Endothelial cell of umbilical vein (primary cell): ENCODE data around the gene SNAPC4. TPM values are rescaled to one million over a fixed set of nuclear protein-coding genes. Genes with fewer than 3 reads are reported as not detected.

Experiments
- BruUV-seq: library from RNA; stranded (reverse); fragments of 400-500 nt; replicated peaks from 2 replicates; lab custom pipeline; 2021; lab: Mats Ljungman, UMichigan
- CTCF ChIA-PET: fragments of 300-600, 350-600 bp; sonication (Branson Sonifier 250); formaldehyde crosslinking; loops from one replicate; lab custom pipeline; 2021; ENCODE audit warnings: antibody characterized with exemption, inconsistent platforms; lab: Charles Lee
- POLR2A ChIA-PET: fragments of 300-600, 350-600 bp; sonication (Branson Sonifier 250); formaldehyde crosslinking; loops from one replicate; lab custom pipeline; 2021; ENCODE audit warnings: antibody characterized with exemption, inconsistent platforms; lab: Charles Lee
- DNase-seq: peaks from one replicate; pipeline ENCODE4 v3.0.0-alpha.2; 2011; ENCODE audit warnings: low read depth, low spot score
- FAIRE-seq: peaks from 2 replicates; lab custom pipeline; 2011; peaks lifted over from hg19 to GRCh38; lab: Jason Lieb, UNC
- H2AFZ ChIP-seq: 2 replicates; pipeline ENCODE4 v1.6.0; 2012; ENCODE audit warnings: low read depth, low read length, control low read depth, inconsistent platforms
- H3K27ac ChIP-seq: 2 replicates; pipeline ENCODE4 v1.5.1; 2011; ENCODE audit warnings: low read depth, mild to moderate bottlenecking, control low read depth, low read length, moderate library complexity; ENCODE audit not compliant: insufficient read depth
- H3K27me3 ChIP-seq, 2 experiments: 2 replicates each; pipeline versions ENCODE4 v1.6.0 to v1.6.1; 2011; ENCODE audit warnings: low read length in 2 of 2, mixed read lengths in 1 of 2; ENCODE audit not compliant: control insufficient read depth in 2 of 2, insufficient read depth in 2 of 2
- H3K36me3 ChIP-seq, 2 experiments: 2 replicates in 1 of 2; 3 replicates in 1 of 2; pipeline ENCODE4 v1.5.1; 2011; ENCODE audit warnings: low read length in 2 of 2, mild to moderate bottlenecking in 1 of 2, moderate library complexity in 1 of 2; ENCODE audit not compliant: control insufficient read depth in 2 of 2, insufficient read depth in 2 of 2; ENCODE audit errors: extremely low read depth in 1 of 2
- H3K4me1 ChIP-seq: 3 replicates; pipeline ENCODE4 v1.5.1; 2011; ENCODE audit warnings: mild to moderate bottlenecking, low read length; ENCODE audit not compliant: control insufficient read depth, insufficient read depth; ENCODE audit errors: extremely low read depth
- H3K4me2 ChIP-seq: 2 replicates; pipeline ENCODE4 v1.6.1; 2011; ENCODE audit warnings: low read length, control low read depth, mixed read lengths; ENCODE audit not compliant: insufficient read depth
- H3K4me3 ChIP-seq, 3 experiments: fragments of 200-600 bp in 1 of 3; sonication (generic), shearing (Covaris generic) in 1 of 3; replicated peaks in 1 of 3; 2 replicates each; pipeline ENCODE4 v1.5.1; 2011 to 2016; ENCODE audit warnings: control low read depth in 3 of 3, low read length in 3 of 3, mild to moderate bottlenecking in 2 of 3, inconsistent platforms in 1 of 3, low read depth in 1 of 3, moderate library complexity in 1 of 3; ENCODE audit not compliant: insufficient read depth in 1 of 3
- H3K79me2 ChIP-seq: 2 replicates; pipeline ENCODE4 v1.6.0; 2012; ENCODE audit warnings: low read length, inconsistent platforms; ENCODE audit not compliant: control insufficient read depth, insufficient read depth
- H3K9ac ChIP-seq: replicated peaks from 2 replicates; pipeline ENCODE3; 2011; ENCODE audit warnings: low read length, control low read depth; ENCODE audit not compliant: insufficient read depth; ENCODE audit errors: extremely low read depth
- H3K9me1 ChIP-seq: replicated peaks from 3 replicates; pipeline ENCODE4 v1.6.0; 2011; ENCODE audit warnings: mild to moderate bottlenecking, low read length; ENCODE audit not compliant: control insufficient read depth, insufficient read depth; ENCODE audit errors: extremely low read depth
- H3K9me3 ChIP-seq: replicated peaks from 2 replicates; pipeline ENCODE4 v1.5.1; 2012; ENCODE audit warnings: low read length, inconsistent platforms; ENCODE audit not compliant: control insufficient read depth, insufficient read depth
- H4K20me1 ChIP-seq: replicated peaks from 2 replicates; pipeline ENCODE3; 2011; ENCODE audit warnings: mild to moderate bottlenecking, low read length; ENCODE audit not compliant: control insufficient read depth, insufficient read depth; ENCODE audit errors: extremely low read depth
- CTCF ChIP-seq, 2 donors: IDR thresholded peaks; 1 replicate in 1 of 2; 2 replicates in 1 of 2; pipeline ENCODE4 v1.5.1; 2011; ENCODE audit warnings: low read length in 2 of 2, mild to moderate bottlenecking in 2 of 2, moderate library complexity in 2 of 2, control low read depth in 1 of 2, inconsistent platforms in 1 of 2, low read depth in 1 of 2; ENCODE audit not compliant: insufficient read depth in 1 of 2; ENCODE audit errors: extremely low read depth in 1 of 2
- EZH2 ChIP-seq: IDR thresholded peaks from 2 replicates; pipeline ENCODE4 v1.6.1; 2012; ENCODE audit warnings: borderline replicate concordance, low read depth, mild to moderate bottlenecking, moderate library complexity, low read length, inconsistent platforms; ENCODE audit not compliant: severe bottlenecking
- FOS ChIP-seq: IDR thresholded peaks from 2 replicates; pipeline ENCODE4 v1.6.1; 2011; ENCODE audit warnings: mild to moderate bottlenecking, low read length, moderate library complexity, borderline replicate concordance; ENCODE audit not compliant: insufficient read depth
- GATA2 ChIP-seq: IDR thresholded peaks from 2 replicates; pipeline ENCODE4 v1.7.0; 2011; ENCODE audit warnings: low read depth, mild to moderate bottlenecking, moderate library complexity, mixed read lengths, low read length; ENCODE audit not compliant: insufficient read length, insufficient read depth
- JUN ChIP-seq: IDR thresholded peaks from 2 replicates; pipeline ENCODE4 v1.6.1; 2011; ENCODE audit warnings: borderline replicate concordance, low read depth; ENCODE audit not compliant: insufficient read length, insufficient read depth
- MAX ChIP-seq: IDR thresholded peaks from 2 replicates; pipeline ENCODE4 v1.6.1; 2011; ENCODE audit not compliant: insufficient read depth, insufficient read length
- MYC ChIP-seq: IDR thresholded peaks from one replicate; pipeline ENCODE4 v1.6.1; 2011; ENCODE audit warnings: mild to moderate bottlenecking, low read depth, low read length
- POLR2A ChIP-seq: IDR thresholded peaks from 2 replicates; pipeline ENCODE4 v1.6.1; 2012; ENCODE audit warnings: low read depth, mild to moderate bottlenecking, control low read depth, low read length
- POLR2AphosphoS5 ChIP-seq: IDR thresholded peaks from 2 replicates; pipeline ENCODE4 v1.6.1; 2012; ENCODE audit warnings: low read depth, mild to moderate bottlenecking, control low read depth, low read length, moderate library complexity; ENCODE audit not compliant: insufficient read depth
- dilution Hi-C: fragments of 300-500 bp; cut with MboI; formaldehyde crosslinking; loops from one replicate; pipeline ENCODE4 v1.15.0; 2019; ENCODE audit warnings: low sequenced_read_pairs; ENCODE audit not compliant: extremely low pct_ligation_motif_present
- intact Hi-C: fragments of 100-400 bp; cut with micrococcal nuclease; formaldehyde crosslinking; loops from one replicate; pipeline ENCODE4 v1.10.0; 2022
- polyA plus RNA-seq, 4 experiments: library from polyadenylated mRNA; depleted of rRNA in 3 of 4; stranded (reverse) in 3 of 4; unstranded in 1 of 4; fragments of >200 nt; gene quantifications; 2 replicates each; pipeline versions ENCODE4 v1.2.1 to v1.2.3, GENCODE V29; 2011 to 2012; ENCODE audit warnings: missing spikeins in 1 of 4
- total RNA-seq: library from RNA; stranded (reverse); gene quantifications from 2 replicates; pipeline ENCODE4 v1.2.3, GENCODE V29; 2021

The SNAPC4 gene
- total and polyA plus RNA-seq, 2 donors (not counting 3 experiments of a cell fraction or from before 2014, with no cell fraction given), result 6.7 to 17.5 TPM

- no peak for DNase-seq
- POLR2A ChIA-PET, result no interaction called here
- Histone ChIP-seq H3K4me1 (peaks cover 12% of the 10 kb centered on the region), H3K27ac (no peak overlapping the region), H3K79me2 (peaks cover 48% of the 10 kb centered on the region), H2AFZ (no peak overlapping the region), H3K9ac (no peak overlapping the region), H3K4me2 (no peak overlapping the region), H3K4me3 (no peak overlapping the region), H3K36me3 (peaks cover 7 to 9% of the 10 kb centered on the region in 2 experiments), H3K9me1 (no peaks in the 10 kb centered on the region), H4K20me1 (no peaks in the 10 kb centered on the region), H3K27me3 (no peaks in the 10 kb centered on the region), H3K9me3 (no peaks in the 10 kb centered on the region)
- no peak for FAIRE-seq
- TF ChIP-seq MAX (no peak), GATA2 (no peak), POLR2AphosphoS5 (no peak), EZH2 (no peak), JUN (no peak), FOS (no peak), MYC (no peak), POLR2A (no peak), CTCF (IDR thresholded peaks at IDR 0.05; ENCODE audit: extremely low read depth in 1 of 2, insufficient read depth in 1 of 2, low read depth in 1 of 2, low read length in 2 of 2) (no peak)
- CTCF ChIA-PET, result interaction anchor here (0.6 kb wide), 1 partner anchor 122 kb away, joined by 5 read pairs; no protein-coding TSS in a partner anchor
- dilution Hi-C loops, result no loop called here
- intact Hi-C loops, result no loop called here
- BruUV-seq, result no TSS peak
Measured at GRCh38 chr9:136436055-136436634, 36.2 kb upstream of the SNAPC4 start.
